Measurements from ENCODE around the gene UVRAG.

- no peak for TF ChIP-seq CTCF (IDR thresholded peaks at IDR 0.05)
- TF ChIP-seq POLR2A (IDR thresholded peaks at IDR 0.05) = no peak
- no peak for TF ChIP-seq EP300 (IDR thresholded peaks at IDR 0.05)
Measured at GRCh38 chr11:75911459-75911858, 96.4 kb downstream of the UVRAG start.

Measured in tibial nerve (tissue), 4 donors.